GM19452 (cell line): Measurements from ENCODE around the gene GNRH2.
"Not testable (repeated sequence)": the region's sequence is repeated elsewhere in the genome, so short reads cannot be mapped to it uniquely, and the experiment has no call there.

ENCODE experiments used
- ATAC-seq: cut with Tn5 transposase; IDR thresholded peaks from one replicate; pipeline ENCODE4 v1.9.1; 2021; ENCODE audit not compliant: unreplicated experiment

GNRH2 gene

DNA sequence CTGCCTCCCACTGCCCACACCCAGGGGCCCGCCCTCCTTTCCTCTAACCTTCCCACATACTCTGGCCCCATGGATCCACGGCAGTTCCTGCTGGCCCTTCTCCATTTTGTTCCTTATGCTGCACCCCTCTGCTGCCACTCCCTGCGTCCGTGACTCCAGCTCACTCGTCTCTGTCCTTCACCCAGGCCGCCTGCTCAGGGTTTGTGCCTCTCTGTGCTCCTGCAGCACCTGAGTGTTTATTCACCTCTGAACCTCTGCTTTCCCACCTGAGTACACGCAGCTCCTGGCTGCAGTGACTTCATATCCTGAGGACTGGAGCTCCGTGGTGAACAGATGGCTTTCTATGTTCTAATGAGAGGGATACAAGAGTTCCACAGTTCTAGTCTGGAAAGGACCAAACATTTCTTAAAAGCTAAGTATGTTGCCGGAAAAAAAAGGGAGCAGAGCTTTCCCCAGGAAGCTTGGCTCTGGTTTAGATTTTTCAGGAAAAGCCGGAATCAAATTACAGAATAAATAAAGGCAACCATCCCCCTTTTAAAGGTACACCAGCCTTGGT lies 1.5 kb upstream of the GNRH2 start:
- ATAC-seq, result no peak

- no peak for ATAC-seq
Measured at GRCh38 chr20:3042625-3043024, 797 bp upstream of the GNRH2 start.

DNA sequence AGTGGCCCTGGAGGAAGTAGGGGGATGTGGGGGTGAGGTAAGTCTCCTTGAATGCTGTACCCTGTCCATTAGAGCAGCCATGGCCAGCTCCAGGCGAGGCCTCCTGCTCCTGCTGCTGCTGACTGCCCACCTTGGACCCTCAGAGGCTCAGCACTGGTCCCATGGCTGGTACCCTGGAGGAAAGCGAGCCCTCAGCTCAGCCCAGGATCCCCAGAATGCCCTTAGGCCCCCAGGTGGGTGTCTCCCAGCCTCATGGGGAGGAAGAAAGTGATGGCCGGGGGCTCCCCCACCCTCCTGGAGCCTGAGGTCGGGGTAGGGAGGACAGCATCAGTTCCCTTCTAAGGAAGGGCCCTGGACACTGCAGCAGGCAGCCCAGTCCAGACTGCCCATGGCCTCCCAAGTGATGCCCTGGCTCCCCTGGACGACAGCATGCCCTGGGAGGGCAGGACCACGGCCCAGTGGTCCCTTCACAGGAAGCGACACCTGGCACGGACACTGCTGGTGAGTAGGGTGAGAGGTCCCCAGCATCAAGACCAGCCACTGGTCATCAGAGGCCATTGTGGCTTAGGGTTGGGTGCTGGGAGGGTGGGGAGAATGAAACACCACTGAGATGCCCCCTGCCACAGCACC lies 1.0 kb downstream of the GNRH2 start:
- ATAC-seq, result no peak

- peak; percentile 43 for ATAC-seq
Measured at GRCh38 chr20:3045042-3045815, 1.8 kb downstream of the GNRH2 start.

- peak; percentile 83 for ATAC-seq
Measured at GRCh38 chr20:3045816-3046676, 2.6 kb downstream of the GNRH2 start, which contains the start of gene MRPS26. Gene MRPS26, plus strand, starts transcription at chr20:3046052. Its CDS starts 17 bp downstream, at chr20:3046069.

DNA sequence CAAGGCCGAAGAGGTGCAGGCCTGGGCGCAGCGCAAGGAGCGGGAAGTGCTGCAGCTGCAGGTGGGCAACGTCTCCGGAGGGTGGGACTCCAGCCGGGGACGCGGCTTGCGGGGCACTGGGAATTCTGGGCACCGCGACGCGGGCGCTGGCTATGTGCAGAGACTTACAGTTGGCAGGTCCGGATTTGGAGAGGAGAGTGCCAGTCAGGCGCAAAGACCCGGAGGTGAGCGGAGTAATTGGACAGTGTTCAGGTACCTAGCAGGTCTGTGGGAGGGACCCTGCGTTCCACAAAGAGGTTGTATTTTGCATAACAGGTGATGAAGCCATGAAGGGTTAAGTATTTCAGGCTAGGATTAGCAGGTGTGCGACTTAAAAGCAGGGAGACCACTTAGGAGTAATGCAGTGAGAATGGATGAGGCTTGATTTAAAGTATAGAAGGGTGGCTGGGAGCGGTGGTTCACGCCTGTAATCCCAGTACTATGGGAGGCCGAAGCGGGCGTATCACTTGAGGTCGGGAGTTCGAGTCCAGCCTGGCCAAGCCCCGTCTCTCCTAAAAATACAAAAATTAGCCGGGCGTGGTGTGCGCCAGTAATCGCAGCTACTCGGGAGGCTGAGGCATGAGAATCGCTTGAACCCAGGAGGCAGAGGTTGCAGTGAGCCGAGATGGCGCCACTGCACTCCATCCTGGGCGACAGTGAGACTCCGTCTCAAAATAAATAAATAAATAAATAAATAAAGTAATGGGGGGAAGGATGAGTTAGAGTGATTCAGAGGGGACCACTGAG lies 3.4 kb downstream of the GNRH2 start:
- no peak for ATAC-seq

GRCh38 chr20:3047486-3048419 lies 4.3 kb downstream of the GNRH2 start:
- ATAC-seq, result no peak

DNA sequence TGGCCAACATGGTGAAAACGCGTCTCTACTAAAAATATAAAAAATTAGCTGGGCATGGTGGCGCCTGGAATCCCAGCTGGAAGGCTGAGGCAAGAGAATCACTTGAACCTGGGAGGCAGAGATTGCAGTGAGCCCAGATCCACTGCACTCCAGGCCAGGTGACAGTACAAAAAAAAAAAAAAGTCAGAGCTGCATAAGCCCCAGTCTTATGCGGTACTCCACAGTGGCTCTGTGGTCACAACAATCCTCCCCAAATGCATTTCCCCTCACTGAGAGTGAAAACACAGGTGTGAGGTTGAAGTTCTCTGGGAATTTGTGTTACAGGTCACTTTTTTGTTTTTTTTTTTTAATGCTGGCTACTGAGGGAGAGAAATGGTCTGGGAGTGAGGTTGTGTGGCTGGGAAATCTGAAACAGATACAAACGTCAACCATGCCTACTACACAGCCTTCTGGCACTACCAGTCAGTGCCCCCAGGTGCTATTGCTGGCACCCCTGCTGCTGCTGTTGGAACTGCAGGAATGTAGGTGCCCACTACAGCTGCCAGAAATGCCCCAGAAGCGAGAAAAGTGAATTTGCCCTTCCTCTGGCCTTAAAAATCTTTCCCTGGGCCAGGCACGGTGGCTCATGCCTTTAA lies 8.1 kb downstream of the GNRH2 start:
- ATAC-seq, result no peak

GRCh38 chr20:3059489-3059888 lies 16.1 kb downstream of the GNRH2 start:
- ATAC-seq, result no peak

DNA sequence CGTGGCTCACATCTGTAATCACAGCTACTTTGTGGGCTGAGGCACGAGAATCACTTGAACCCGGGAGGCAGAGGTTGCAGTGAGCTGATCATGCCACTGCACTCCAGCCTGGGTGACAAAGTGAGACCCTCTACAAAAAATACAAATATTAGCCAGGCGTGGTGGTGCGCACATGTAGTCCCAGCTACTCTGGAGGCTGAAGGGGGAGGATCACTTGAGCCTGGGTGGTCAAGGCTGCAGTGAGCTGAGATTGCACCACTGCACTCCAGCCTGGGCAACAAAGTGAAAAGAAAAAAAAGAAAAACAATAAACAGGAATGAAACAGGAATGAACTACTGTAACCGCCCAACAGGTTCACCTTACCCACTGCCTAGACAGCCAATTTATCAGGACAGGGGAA lies 20.7 kb downstream of the GNRH2 start:
- ATAC-seq, result not testable (repeated sequence)

DNA sequence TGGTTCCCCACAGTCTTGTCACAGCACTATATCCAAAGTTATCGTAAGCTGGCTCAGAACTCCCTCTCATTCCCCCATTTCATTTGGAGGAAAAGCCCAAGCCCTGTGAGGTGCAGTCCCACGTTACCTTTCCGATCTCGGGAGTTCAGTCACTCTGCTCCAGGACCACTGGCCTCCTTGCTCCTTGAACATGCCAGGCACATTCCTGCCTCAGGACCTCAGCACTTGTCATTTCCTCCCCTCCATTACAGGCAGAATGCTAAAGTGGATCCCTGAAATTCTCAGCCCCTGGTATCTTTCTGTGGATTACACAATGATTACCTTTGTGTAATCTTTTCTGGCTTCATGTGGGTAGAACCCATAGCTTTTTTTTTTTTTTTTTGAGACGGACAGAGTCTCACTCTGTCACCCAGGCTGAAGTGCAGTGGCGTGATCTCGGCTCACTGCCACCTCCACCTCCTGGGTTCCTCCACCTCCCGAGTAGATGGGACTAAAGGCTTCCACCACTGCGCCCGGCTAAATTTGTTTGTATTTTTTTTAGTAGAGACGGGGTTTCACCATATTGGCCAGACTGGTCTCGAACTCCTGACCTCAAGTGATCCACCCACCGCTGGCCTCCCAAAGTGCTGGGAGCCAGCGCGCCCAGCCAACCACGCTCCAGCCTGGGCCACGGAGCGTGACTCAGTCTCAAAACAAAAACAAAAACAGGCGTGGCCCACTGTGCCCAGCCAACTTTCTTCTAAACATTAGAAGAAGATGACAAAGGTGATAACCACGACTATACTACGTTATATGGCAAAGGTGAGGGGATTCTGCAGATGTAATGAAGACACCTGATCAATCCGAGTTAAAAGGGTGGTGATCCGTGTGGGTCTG lies 24.0 kb downstream of the GNRH2 start:
- no peak for ATAC-seq

GRCh38 chr20:3068075-3068474 lies 24.7 kb downstream of the GNRH2 start:
- ATAC-seq, result no peak

GRCh38 chr20:3068986-3069900 lies 25.8 kb downstream of the GNRH2 start:
- ATAC-seq, result no peak

GRCh38 chr20:3070725-3071124 lies 27.3 kb downstream of the GNRH2 start:
- no peak for ATAC-seq

- ATAC-seq, result no peak
Measured at GRCh38 chr20:3071266-3071609, 27.8 kb downstream of the GNRH2 start.

DNA sequence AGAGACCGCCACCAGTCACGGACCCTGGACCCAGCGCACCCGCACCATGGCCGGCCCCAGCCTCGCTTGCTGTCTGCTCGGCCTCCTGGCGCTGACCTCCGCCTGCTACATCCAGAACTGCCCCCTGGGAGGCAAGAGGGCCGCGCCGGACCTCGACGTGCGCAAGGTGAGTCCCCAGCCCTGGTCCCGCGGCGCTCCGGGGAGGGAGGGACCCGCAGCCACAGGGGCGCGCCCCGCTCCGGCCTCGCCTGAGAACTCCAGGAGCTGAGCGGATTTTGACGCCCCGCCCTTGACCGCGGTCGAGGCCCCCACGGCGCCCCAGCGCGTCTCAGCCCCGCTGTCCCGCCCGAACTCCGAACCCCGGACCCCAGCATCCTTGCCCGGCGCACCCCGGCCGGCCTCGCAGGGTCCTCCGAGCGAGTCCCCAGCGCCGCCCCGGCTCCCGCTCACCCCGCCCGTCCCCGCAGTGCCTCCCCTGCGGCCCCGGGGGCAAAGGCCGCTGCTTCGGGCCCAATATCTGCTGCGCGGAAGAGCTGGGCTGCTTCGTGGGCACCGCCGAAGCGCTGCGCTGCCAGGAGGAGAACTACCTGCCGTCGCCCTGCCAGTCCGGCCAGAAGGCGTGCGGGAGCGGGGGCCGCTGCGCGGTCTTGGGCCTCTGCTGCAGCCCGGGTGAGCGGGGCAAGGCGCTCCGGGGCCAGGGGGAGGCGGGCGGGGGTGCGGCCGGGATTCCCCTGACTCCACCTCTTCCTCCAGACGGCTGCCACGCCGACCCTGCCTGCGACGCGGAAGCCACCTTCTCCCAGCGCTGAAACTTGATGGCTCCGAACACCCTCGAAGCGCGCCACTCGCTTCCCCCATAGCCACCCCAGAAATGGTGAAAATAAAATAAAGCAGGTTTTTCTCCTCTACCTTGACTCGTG lies 28.4 kb downstream of the GNRH2 start, which contains the start of gene OXT:
TSS of gene OXT (plus strand) at position 11 of the 920 bp plus-strand sequence. CDS start at position 47, 36 bp downstream.
- ATAC-seq, result no peak
